A549 (cell line): Measurements from ENCODE around the gene TRNT1. TPM values are rescaled to one million over a fixed set of nuclear protein-coding genes. Genes with fewer than 3 reads are reported as not detected.

Experiments used
- ATAC-seq, 2 experiments: fragments of 200-7000 bp in 1 of 2; fragments of >200 bp in 1 of 2; cut with Nextera tagmentation in 1 of 2; cut with Tn5 transposase in 1 of 2; 3 replicates each; pipeline versions ENCODE4 v1.8.0 to v1.9.1; 2018 to 2020; ENCODE audit warnings: mild to moderate bottlenecking in 1 of 2, moderate library complexity in 1 of 2
- CTCF ChIA-PET: fragments of 300-600 bp; sonication (Branson Sonifier 250); formaldehyde crosslinking; extraction: SDS; loops from one replicate; lab custom pipeline; 2021; ENCODE audit warnings: antibody characterized with exemption, inconsistent platforms; lab: Yijun Ruan, JAX
- POLR2A ChIA-PET: fragments of 350-600 bp; formaldehyde crosslinking; extraction: SDS; loops from one replicate; lab custom pipeline; 2021; ENCODE audit warnings: antibody characterized with exemption, inconsistent platforms; lab: Yijun Ruan, JAX
- DNase-seq, 2 experiments: peaks; one replicate each; pipeline versions ENCODE4 v3.0.0 to v3.0.0-alpha.2; 2011 to 2016; ENCODE audit warnings: low read depth in 1 of 2, low spot score in 1 of 2
- FAIRE-seq: peaks from 2 replicates; lab custom pipeline; 2011; peaks lifted over from hg19 to GRCh38; lab: Jason Lieb, UNC
- H3K27ac ChIP-seq, 2 experiments: fragments of >200 bp; sonication (Bioruptor Twin); formaldehyde crosslinking; 3 replicates each; pipeline ENCODE4 v1.5.1; 2016 to 2017
- H3K4me1 ChIP-seq: fragments of >200 bp; sonication (Bioruptor Twin); formaldehyde crosslinking; 3 replicates; pipeline ENCODE4 v1.6.1; 2016
- H3K4me2 ChIP-seq: fragments of >200 bp; sonication (Bioruptor Twin); formaldehyde crosslinking; 3 replicates; pipeline ENCODE4 v1.6.1; 2016
- H3K4me3 ChIP-seq: fragments of >200 bp; sonication (Bioruptor Twin); formaldehyde crosslinking; 3 replicates; pipeline ENCODE4 v1.5.1; 2016
- H3K9me3 ChIP-seq: fragments of >200 bp; sonication (Bioruptor Twin); formaldehyde crosslinking; 3 replicates; pipeline ENCODE4 v1.6.1; 2016
- CBX8 ChIP-seq: fragments of 200-600 bp; sonication (generic); IDR thresholded peaks from 2 replicates; pipeline ENCODE4 v1.6.1; 2016
- CTCF ChIP-seq: fragments of >200 bp; sonication (Bioruptor Twin); formaldehyde crosslinking; IDR thresholded peaks from 3 replicates; pipeline ENCODE4 v1.5.1; 2016
- FOSB ChIP-seq: fragments of 250-450 bp; sonication (Bioruptor Pico); IDR thresholded peaks from 2 replicates; pipeline ENCODE4 v1.5.0; 2020; ENCODE audit warnings: mild to moderate bottlenecking, moderate library complexity
- FOSL2 ChIP-seq, 2 experiments: fragments of 450-650 bp in 1 of 2; fragments of >200 bp in 1 of 2; sonication (Bioruptor Twin) in 1 of 2; formaldehyde crosslinking; IDR thresholded peaks; 2 replicates each; pipeline versions ENCODE4 v1.5.0 to v1.6.1; 2016 to 2020; ENCODE audit warnings: mild to moderate bottlenecking in 1 of 2, moderate library complexity in 1 of 2
- HDAC2 ChIP-seq: fragments of 200-600 bp; sonication (generic); IDR thresholded peaks from 2 replicates; pipeline ENCODE4 v1.6.1; 2016
- HES2 ChIP-seq: fragments of >200 bp; sonication (Bioruptor Twin); formaldehyde crosslinking; IDR thresholded peaks from 2 replicates; pipeline ENCODE4 v1.6.1; 2016
- HEYL ChIP-seq: fragments of 250-450 bp; sonication (Bioruptor Pico); IDR thresholded peaks from 2 replicates; pipeline ENCODE4 v1.8.0; 2021; ENCODE audit warnings: mild to moderate bottlenecking, moderate library complexity
- HOXA7 ChIP-seq: fragments of 250-450 bp; sonication (Bioruptor Pico); IDR thresholded peaks from 2 replicates; pipeline ENCODE4 v1.5.0; 2020; ENCODE audit warnings: mild to moderate bottlenecking, moderate library complexity
- MAFK ChIP-seq: fragments of 450-650 bp; IDR thresholded peaks from 2 replicates; pipeline ENCODE4 v1.6.1; 2014; ENCODE audit not compliant: partially characterized antibody
- MAX ChIP-seq: IDR thresholded peaks from 2 replicates; pipeline ENCODE4 v1.6.1; 2012
- POLR2AphosphoS2 ChIP-seq: conservative IDR thresholded peaks from 2 replicates; pipeline ENCODE4 v1.6.1; 2012; ENCODE audit warnings: low read length, improper control_type of control experiment, inconsistent platforms
- RNF2 ChIP-seq: fragments of 200-600 bp; sonication (generic); IDR thresholded peaks from 2 replicates; pipeline ENCODE4 v1.6.1; 2016; ENCODE audit warnings: low read depth, mild to moderate bottlenecking, antibody characterized with exemption, moderate library complexity, borderline replicate concordance
- SMC3 ChIP-seq: fragments of >200 bp; sonication (Bioruptor Twin); formaldehyde crosslinking; IDR thresholded peaks from 3 replicates; pipeline ENCODE4 v1.6.1; 2018; ENCODE audit warnings: inconsistent platforms
- SREBF2 ChIP-seq: fragments of 450-650 bp; IDR thresholded peaks from 2 replicates; pipeline ENCODE4 v1.6.1; 2014; ENCODE audit warnings: mild to moderate bottlenecking, moderate library complexity
- ZC3H11A ChIP-seq: fragments of 450-650 bp; IDR thresholded peaks from 2 replicates; pipeline ENCODE4 v1.6.1; 2014; ENCODE audit warnings: antibody characterized with exemption, mild to moderate bottlenecking
- ZFP36 ChIP-seq: fragments of 450-650 bp; IDR thresholded peaks from 2 replicates; pipeline ENCODE4 v1.6.1; 2014; ENCODE audit warnings: borderline replicate concordance; ENCODE audit not compliant: partially characterized antibody
- WGBS: methylation state at CpG from one replicate; pipeline ENCODE4 v1.1.6; 2017; ENCODE audit errors: missing lambda C conversion rate; 5-methylcytosine and 5-hydroxymethylcytosine counted together
- polyA plus RNA-seq, 4 experiments: library from polyadenylated mRNA; depleted of rRNA in 3 of 4; stranded (reverse); fragments of >200 nt; fragmentation: RNase III in 1 of 4; extraction: RNeasy Plus Mini Kit Qiagen cat#74134 plus additional on column Dnase treatment in 1 of 4; gene quantifications; 2 replicates in 3 of 4; 3 replicates in 1 of 4; pipeline ENCODE4 v1.2.3, GENCODE V29; 2011 to 2017
- TF ChIP-seq, protein P1 (sequence below): IDR thresholded peaks from 2 replicates; pipeline ENCODE4 v1.6.1; 2012; ENCODE audit warnings: low read depth, borderline replicate concordance

TRNT1 gene
- polyA plus RNA-seq, 2 of the 4 experiments (the other 2 are of a cell fraction), result 25.7 to 32.0 TPM

GRCh38 chr3:3101660-3102458, 24.9 kb upstream of the TRNT1 start:
- no peak for ATAC-seq
- TF ChIP-seq HEYL (CRISPR knock-in tag), result no peak
- no peak for TF ChIP-seq ZC3H11A
- TF ChIP-seq RNF2, result no peak
- no peak for TF ChIP-seq CBX8
- TF ChIP-seq MAX, result no peak
- TF ChIP-seq SREBF2, result no peak
- TF ChIP-seq CTCF, result no peak
- TF ChIP-seq, all 56 proteins: peak for 0
- ChIA-PET CTCF (interaction anchor here (0.6 to 0.7 kb wide), 2 partner anchors 12 to 85 kb away, joined by 3 read pairs; no protein-coding TSS in a partner anchor), POLR2A (no interaction called here)
- 29% methylated on average over 6 of the region's 6 CpGs for WGBS
- no peak overlapping the region for H3K4me3 ChIP-seq
- no peak for FAIRE-seq
- no peak overlapping the region for H3K4me2 ChIP-seq
- H3K9me3 ChIP-seq, result no peaks in the 10 kb centered on the region; the same call in 2 of the 3 replicates
- H3K4me1 ChIP-seq, result no peaks in the 10 kb centered on the region
- H3K27ac ChIP-seq, result no peak overlapping the region
- no peak for DNase-seq

- TF ChIP-seq HOXA7 (no peak), FOSL2 (IDR thresholded peaks at IDR 0.05) (no peak), FOSL2 (CRISPR knock-in tag; IDR thresholded peaks at IDR 0.05) (no peak), RNF2 (no peak), ZFP36 (no peak), HDAC2 (no peak), HES2 (no peak), FOSB (CRISPR knock-in tag) (no peak), POLR2AphosphoS2 (no peak)
- TF ChIP-seq, protein P1, sequence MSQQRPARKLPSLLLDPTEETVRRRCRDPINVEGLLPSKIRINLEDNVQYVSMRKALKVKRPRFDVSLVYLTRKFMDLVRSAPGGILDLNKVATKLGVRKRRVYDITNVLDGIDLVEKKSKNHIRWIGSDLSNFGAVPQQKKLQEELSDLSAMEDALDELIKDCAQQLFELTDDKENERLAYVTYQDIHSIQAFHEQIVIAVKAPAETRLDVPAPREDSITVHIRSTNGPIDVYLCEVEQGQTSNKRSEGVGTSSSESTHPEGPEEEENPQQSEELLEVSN, result no peak
- TF ChIP-seq, all 56 proteins: peak for 0
- no peak overlapping the region for H3K4me2 ChIP-seq
- FAIRE-seq (no peak), DNase-seq (no peak), ATAC-seq (no peak)
- whole genome bisulfite sequencing, result 18% methylated on average over 6 of the region's 6 CpGs
- ChIA-PET POLR2A (no interaction called here), CTCF (no interaction called here)
- no peaks in the 10 kb centered on the region; the same call in 2 of the 3 replicates for H3K9me3 ChIP-seq
- no peak overlapping the region for H3K4me3 ChIP-seq
- H3K4me1 ChIP-seq, result no peaks in the 10 kb centered on the region
- no peak overlapping the region for H3K27ac ChIP-seq
Measured at GRCh38 chr3:3102751-3103150, 24.0 kb upstream of the TRNT1 start.

DNA sequence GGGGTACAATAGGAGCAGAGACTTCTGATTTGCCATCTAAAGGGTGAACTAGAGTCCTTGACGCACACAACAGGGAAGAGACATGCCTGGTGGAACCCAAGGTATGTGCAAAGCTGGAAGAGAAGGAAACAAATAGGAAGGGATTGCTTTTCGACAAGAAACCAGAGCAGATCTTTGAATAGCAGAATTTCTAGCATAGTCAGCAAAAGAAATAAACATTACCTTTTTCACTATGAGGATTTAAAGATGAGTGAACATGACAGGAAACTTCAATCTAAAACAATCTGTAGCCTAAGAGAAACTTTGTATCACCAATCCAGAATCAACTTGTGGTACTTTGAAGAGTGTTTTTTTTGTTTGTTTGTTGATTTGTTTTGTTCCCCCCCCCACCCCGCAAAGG, 21.5 kb upstream of the TRNT1 start:
- Histone ChIP-seq H3K27ac (no peak overlapping the region), H3K4me3 (no peak overlapping the region), H3K4me1 (no peaks in the 10 kb centered on the region), H3K9me3 (no peaks in the 10 kb centered on the region; the same call in 2 of the 3 replicates), H3K4me2 (no peak overlapping the region)
- WGBS, result 40% methylated on average over 3 of the region's 3 CpGs
- ATAC-seq, result no peak
- FAIRE-seq, result no peak
- CTCF ChIA-PET, result no interaction called here
- DNase-seq, result no peak
- POLR2A ChIA-PET, result no interaction called here
- TF ChIP-seq MAFK (peak; percentile 75), SMC3 (no peak)
